HCT116 (cell line): ENCODE measurements around the gene GRAMD4. TPM values are rescaled to one million over a fixed set of nuclear protein-coding genes. Genes with fewer than 3 reads are reported as not detected.

Source experiments
- ATAC-seq: fragments of 200-7000 bp; cut with Tn5 transposase; 2 replicates; pipeline ENCODE4 v1.9.1; 2020; ENCODE audit warnings: mild to moderate bottlenecking, moderate library complexity
- BruUV-seq: library from RNA; stranded (reverse); fragments of 400-500 nt; replicated peaks from 2 replicates; lab custom pipeline; 2021; lab: Mats Ljungman, UMichigan
- CTCF ChIA-PET: fragments of 300-600 bp; sonication (Branson Sonifier 250); formaldehyde crosslinking; loops from one replicate; lab custom pipeline; 2021; ENCODE audit warnings: antibody characterized with exemption; lab: Charles Lee
- POLR2A ChIA-PET: fragments of 300-600, 350-600 bp; sonication (Branson Sonifier 250); formaldehyde crosslinking; loops from one replicate; lab custom pipeline; 2021; ENCODE audit warnings: antibody characterized with exemption; lab: Charles Lee
- RAD21 ChIA-PET, 2 experiments: fragments of 300-600 bp; sonication (Branson Sonifier 250); formaldehyde crosslinking; loops; one replicate each; lab custom pipeline; 2023; ENCODE audit warnings: low total read pairs in 2 of 2; ENCODE audit not compliant: uncharacterized antibody in 2 of 2, unreplicated experiment in 2 of 2, low non-redundant PET in 1 of 2; lab: Charles Lee
- DNase-seq: peaks from one replicate; pipeline ENCODE4 v3.0.0-alpha.2; 2010; ENCODE audit warnings: low read depth, low spot score
- H2AFZ ChIP-seq: fragments of 200-600 bp; shearing (Covaris generic), sonication (generic); 2 replicates; pipeline ENCODE4 v1.6.1; 2017; ENCODE audit warnings: low read depth, mixed run types, mixed read lengths, antibody characterized with exemption, low read length; ENCODE audit not compliant: poor library complexity, severe bottlenecking
- H3K27ac ChIP-seq: 2 replicates; pipeline ENCODE4 v1.5.1; 2012; ENCODE audit warnings: low read depth, low read length
- H3K27me3 ChIP-seq: fragments of 200-600 bp; sonication (generic); 2 replicates; pipeline ENCODE4 v1.6.1; 2016; ENCODE audit warnings: mixed run types, low read length, mixed read lengths; ENCODE audit not compliant: insufficient read depth
- H3K36me3 ChIP-seq, 2 experiments: fragments of 200-500 bp in 1 of 2; fragments of 200-600 bp in 1 of 2; sonication (Bioruptor generic) in 1 of 2; sonication (generic) in 1 of 2; 2 replicates each; pipeline versions ENCODE4 v1.5.1 to v1.6.1; 2014 to 2016; ENCODE audit warnings: low read length in 2 of 2, inconsistent platforms in 1 of 2, mixed read lengths in 1 of 2, mixed run types in 1 of 2; ENCODE audit not compliant: insufficient read depth in 2 of 2, control insufficient read depth in 1 of 2
- H3K4me1 ChIP-seq, 2 experiments: fragments of 200-600 bp in 1 of 2; sonication (generic) in 1 of 2; 2 replicates each; pipeline versions ENCODE4 v1.5.1 to v1.6.1; 2012 to 2017; ENCODE audit warnings: low read length in 2 of 2, inconsistent platforms in 1 of 2, mild to moderate bottlenecking in 1 of 2, mixed read lengths in 1 of 2, mixed run types in 1 of 2, moderate library complexity in 1 of 2; ENCODE audit not compliant: insufficient read depth in 2 of 2, control insufficient read depth in 1 of 2
- H3K4me2 ChIP-seq: fragments of 200-600 bp; sonication (generic); 2 replicates; pipeline ENCODE4 v1.6.1; 2017; ENCODE audit warnings: mixed run types, low read length, mixed read lengths
- H3K4me3 ChIP-seq, 2 experiments: fragments of 200-600 bp in 1 of 2; sonication (generic) in 1 of 2; replicated peaks in 1 of 2; 2 replicates each; pipeline ENCODE4 v1.5.1; 2011 to 2016; ENCODE audit warnings: low read length in 2 of 2, control low read depth in 1 of 2, low read depth in 1 of 2, mild to moderate bottlenecking in 1 of 2, mixed read lengths in 1 of 2, mixed run types in 1 of 2
- H3K79me2 ChIP-seq: fragments of 200-600 bp; sonication (generic); 2 replicates; pipeline ENCODE4 v1.6.1; 2017; ENCODE audit warnings: mild to moderate bottlenecking, mixed run types, low read length, moderate library complexity, mixed read lengths; ENCODE audit not compliant: insufficient read depth
- H3K9ac ChIP-seq: fragments of 200-600 bp; sonication (generic); 2 replicates; pipeline ENCODE4 v1.6.1; 2016; ENCODE audit warnings: low read length, mixed read lengths
- H3K9me2 ChIP-seq: fragments of 200-600 bp; sonication (generic), shearing (Covaris generic); 2 replicates; pipeline ENCODE4 v1.6.1; 2017; ENCODE audit warnings: mixed run types, mild to moderate bottlenecking, moderate library complexity; ENCODE audit not compliant: insufficient read depth
- H3K9me3 ChIP-seq, 2 experiments: fragments of 200-500 bp in 1 of 2; fragments of 200-600 bp in 1 of 2; sonication (Bioruptor generic) in 1 of 2; sonication (generic) in 1 of 2; 2 replicates each; pipeline ENCODE4 v1.6.1; 2014 to 2017; ENCODE audit warnings: low read length in 2 of 2, mixed read lengths in 2 of 2, inconsistent platforms in 1 of 2, low read depth in 1 of 2, mild to moderate bottlenecking in 1 of 2, mixed run types in 1 of 2, moderate library complexity in 1 of 2; ENCODE audit not compliant: control insufficient read depth in 1 of 2, insufficient read depth in 1 of 2
- H4K20me1 ChIP-seq: fragments of 200-600 bp; sonication (generic), shearing (Covaris generic); 2 replicates; pipeline ENCODE4 v1.6.1; 2017; ENCODE audit warnings: mixed run types, mild to moderate bottlenecking, moderate library complexity; ENCODE audit not compliant: insufficient read depth
- CBX3 ChIP-seq: IDR thresholded peaks from 2 replicates; pipeline ENCODE4 v1.6.1; 2012; ENCODE audit warnings: low read depth
- EGR1 ChIP-seq: IDR thresholded peaks from 2 replicates; pipeline ENCODE4 v1.6.1; 2012; ENCODE audit warnings: low read depth
- ELF1 ChIP-seq: IDR thresholded peaks from 2 replicates; pipeline ENCODE4 v1.6.1; 2012; ENCODE audit warnings: low read depth, borderline replicate concordance
- EZH2 ChIP-seq: fragments of 200-600 bp; sonication (generic); IDR thresholded peaks from 2 replicates; pipeline ENCODE4 v1.6.1; 2017; ENCODE audit warnings: antibody characterized with exemption, mixed run types
- JUND ChIP-seq: IDR thresholded peaks from 2 replicates; pipeline ENCODE4 v1.6.1; 2012
- POLR2A ChIP-seq: IDR thresholded peaks from 2 replicates; pipeline ENCODE4 v1.7.0; 2011; ENCODE audit warnings: borderline replicate concordance; ENCODE audit not compliant: insufficient read depth, insufficient read length; ENCODE audit errors: extremely low read depth
- SIN3A ChIP-seq: IDR thresholded peaks from 2 replicates; pipeline ENCODE4 v1.6.1; 2012; ENCODE audit warnings: low read depth
- SP1 ChIP-seq: IDR thresholded peaks from 2 replicates; pipeline ENCODE4 v1.6.1; 2012; ENCODE audit warnings: low read depth
- SRF ChIP-seq: IDR thresholded peaks from 2 replicates; pipeline ENCODE4 v1.6.1; 2012; ENCODE audit warnings: low read depth
- TCF7L2 ChIP-seq: IDR thresholded peaks from 2 replicates; pipeline ENCODE4 v1.7.0; 2011; ENCODE audit warnings: borderline replicate concordance, inconsistent platforms; ENCODE audit not compliant: insufficient read depth, insufficient read length; ENCODE audit errors: extremely low read depth
- YY1 ChIP-seq: IDR thresholded peaks from 2 replicates; pipeline ENCODE4 v1.6.1; 2011; ENCODE audit warnings: low read length, low read depth, moderate library complexity, mild to moderate bottlenecking; ENCODE audit not compliant: insufficient replicate concordance; ENCODE audit errors: extremely low read depth
- ZNF274 ChIP-seq: fragments of 200-500 bp; sonication (Bioruptor generic); IDR thresholded peaks from 2 replicates; pipeline ENCODE4 v1.6.1; 2014; ENCODE audit warnings: mild to moderate bottlenecking, low read depth, low read length, inconsistent platforms
- intact Hi-C: fragments of 100-400 bp; cut with micrococcal nuclease; formaldehyde crosslinking; loops from 2 replicates; pipeline ENCODE4 v1.10.0; 2022
- total RNA-seq: library from RNA; stranded (reverse); gene quantifications from one replicate; pipeline ENCODE4 v1.2.1, GENCODE V29; 2021; ENCODE audit not compliant: unreplicated experiment
- TF ChIP-seq, protein P1 (sequence below), 3 experiments: fragments of 200-600 bp in 1 of 3; sonication (generic) in 1 of 3; IDR thresholded peaks in 2 of 3; conservative IDR thresholded peaks in 1 of 3; 2 replicates each; pipeline ENCODE4 v1.5.1; 2012 to 2017; ENCODE audit warnings: low read depth in 2 of 3, low read length in 2 of 3, antibody characterized with exemption in 1 of 3, borderline replicate concordance in 1 of 3, control low read depth in 1 of 3, mild to moderate bottlenecking in 1 of 3, mixed read lengths in 1 of 3, mixed run types in 1 of 3, moderate library complexity in 1 of 3; ENCODE audit not compliant: insufficient read depth in 1 of 3
- TF ChIP-seq, protein P2 (sequence below): IDR thresholded peaks from 2 replicates; pipeline ENCODE4 v1.6.1; 2012
- TF ChIP-seq, protein P3 (sequence below): IDR thresholded peaks from 2 replicates; pipeline ENCODE4 v1.6.1; 2012; ENCODE audit warnings: low read depth

Gene GRAMD4
- total RNA-seq, 1 experiment from 2014 or later: 25.8 TPM

- TF ChIP-seq ZNF274 (no peak), CBX3 (no peak)
These were observed 76.4 kb downstream of the GRAMD4 start (continued) for GRCh38 chr22:46696614-46697013.

GRCh38 chr22:46697811-46698515, 77.8 kb downstream of the GRAMD4 start:
- no peaks in the 10 kb centered on the region for H3K27me3 ChIP-seq
- ATAC-seq: no peak
- RAD21 ChIA-PET: no interaction called here
- H3K27ac ChIP-seq: no peak overlapping the region
- H3K4me3 ChIP-seq: no peak overlapping the region
- H4K20me1 ChIP-seq: no peaks in the 10 kb centered on the region
- peaks cover 4 to 34% of the 10 kb centered on the region in 2 experiments for H3K36me3 ChIP-seq
- POLR2A ChIA-PET: no interaction called here
- DNase-seq: no peak
- no peaks in the 10 kb centered on the region for H3K79me2 ChIP-seq
- intact Hi-C loops: no loop called here
- CTCF ChIA-PET: no interaction called here
- H3K9me3 ChIP-seq: no peaks in the 10 kb centered on the region
- no peak overlapping the region for H2AFZ ChIP-seq
- H3K4me2 ChIP-seq: no peak overlapping the region
- BruUV-seq: no TSS peak
- H3K4me1 ChIP-seq: no peaks in the 10 kb centered on the region
- H3K9ac ChIP-seq: no peak overlapping the region
- TF ChIP-seq SRF: no peak
- no peak for TF ChIP-seq POLR2A
- TF ChIP-seq EGR1: no peak
- no peak for TF ChIP-seq ELF1
- TF ChIP-seq SP1: no peak
- TF ChIP-seq, protein P1, sequence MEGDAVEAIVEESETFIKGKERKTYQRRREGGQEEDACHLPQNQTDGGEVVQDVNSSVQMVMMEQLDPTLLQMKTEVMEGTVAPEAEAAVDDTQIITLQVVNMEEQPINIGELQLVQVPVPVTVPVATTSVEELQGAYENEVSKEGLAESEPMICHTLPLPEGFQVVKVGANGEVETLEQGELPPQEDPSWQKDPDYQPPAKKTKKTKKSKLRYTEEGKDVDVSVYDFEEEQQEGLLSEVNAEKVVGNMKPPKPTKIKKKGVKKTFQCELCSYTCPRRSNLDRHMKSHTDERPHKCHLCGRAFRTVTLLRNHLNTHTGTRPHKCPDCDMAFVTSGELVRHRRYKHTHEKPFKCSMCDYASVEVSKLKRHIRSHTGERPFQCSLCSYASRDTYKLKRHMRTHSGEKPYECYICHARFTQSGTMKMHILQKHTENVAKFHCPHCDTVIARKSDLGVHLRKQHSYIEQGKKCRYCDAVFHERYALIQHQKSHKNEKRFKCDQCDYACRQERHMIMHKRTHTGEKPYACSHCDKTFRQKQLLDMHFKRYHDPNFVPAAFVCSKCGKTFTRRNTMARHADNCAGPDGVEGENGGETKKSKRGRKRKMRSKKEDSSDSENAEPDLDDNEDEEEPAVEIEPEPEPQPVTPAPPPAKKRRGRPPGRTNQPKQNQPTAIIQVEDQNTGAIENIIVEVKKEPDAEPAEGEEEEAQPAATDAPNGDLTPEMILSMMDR (IDR thresholded peaks at IDR 0.05 in 2 of 3, conservative IDR thresholded peaks at IDR 0.05 in 1 of 3; ENCODE audit: borderline replicate concordance in 1 of 3, insufficient read depth in 1 of 3, low read depth in 2 of 3, low read length in 2 of 3): no peak
- no peak for TF ChIP-seq YY1
- TF ChIP-seq, protein P2, sequence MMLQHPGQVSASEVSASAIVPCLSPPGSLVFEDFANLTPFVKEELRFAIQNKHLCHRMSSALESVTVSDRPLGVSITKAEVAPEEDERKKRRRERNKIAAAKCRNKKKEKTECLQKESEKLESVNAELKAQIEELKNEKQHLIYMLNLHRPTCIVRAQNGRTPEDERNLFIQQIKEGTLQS: no peak
- TF ChIP-seq ZNF274: no peak
- TF ChIP-seq, protein P3, sequence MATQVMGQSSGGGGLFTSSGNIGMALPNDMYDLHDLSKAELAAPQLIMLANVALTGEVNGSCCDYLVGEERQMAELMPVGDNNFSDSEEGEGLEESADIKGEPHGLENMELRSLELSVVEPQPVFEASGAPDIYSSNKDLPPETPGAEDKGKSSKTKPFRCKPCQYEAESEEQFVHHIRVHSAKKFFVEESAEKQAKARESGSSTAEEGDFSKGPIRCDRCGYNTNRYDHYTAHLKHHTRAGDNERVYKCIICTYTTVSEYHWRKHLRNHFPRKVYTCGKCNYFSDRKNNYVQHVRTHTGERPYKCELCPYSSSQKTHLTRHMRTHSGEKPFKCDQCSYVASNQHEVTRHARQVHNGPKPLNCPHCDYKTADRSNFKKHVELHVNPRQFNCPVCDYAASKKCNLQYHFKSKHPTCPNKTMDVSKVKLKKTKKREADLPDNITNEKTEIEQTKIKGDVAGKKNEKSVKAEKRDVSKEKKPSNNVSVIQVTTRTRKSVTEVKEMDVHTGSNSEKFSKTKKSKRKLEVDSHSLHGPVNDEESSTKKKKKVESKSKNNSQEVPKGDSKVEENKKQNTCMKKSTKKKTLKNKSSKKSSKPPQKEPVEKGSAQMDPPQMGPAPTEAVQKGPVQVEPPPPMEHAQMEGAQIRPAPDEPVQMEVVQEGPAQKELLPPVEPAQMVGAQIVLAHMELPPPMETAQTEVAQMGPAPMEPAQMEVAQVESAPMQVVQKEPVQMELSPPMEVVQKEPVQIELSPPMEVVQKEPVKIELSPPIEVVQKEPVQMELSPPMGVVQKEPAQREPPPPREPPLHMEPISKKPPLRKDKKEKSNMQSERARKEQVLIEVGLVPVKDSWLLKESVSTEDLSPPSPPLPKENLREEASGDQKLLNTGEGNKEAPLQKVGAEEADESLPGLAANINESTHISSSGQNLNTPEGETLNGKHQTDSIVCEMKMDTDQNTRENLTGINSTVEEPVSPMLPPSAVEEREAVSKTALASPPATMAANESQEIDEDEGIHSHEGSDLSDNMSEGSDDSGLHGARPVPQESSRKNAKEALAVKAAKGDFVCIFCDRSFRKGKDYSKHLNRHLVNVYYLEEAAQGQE: no peak
- no peak for TF ChIP-seq JUND
- no peak for TF ChIP-seq TCF7L2
- no peak for TF ChIP-seq CBX3
- no peak for TF ChIP-seq EZH2
- no peak for TF ChIP-seq SIN3A
- H3K9me2 ChIP-seq: no peaks in the 10 kb centered on the region
